ENCODE measurements around the gene NPW.
"Not testable (repeated sequence)": the region's sequence is repeated elsewhere in the genome, so short reads cannot be mapped to it uniquely, and the experiment has no call there.

NPW gene

DNA sequence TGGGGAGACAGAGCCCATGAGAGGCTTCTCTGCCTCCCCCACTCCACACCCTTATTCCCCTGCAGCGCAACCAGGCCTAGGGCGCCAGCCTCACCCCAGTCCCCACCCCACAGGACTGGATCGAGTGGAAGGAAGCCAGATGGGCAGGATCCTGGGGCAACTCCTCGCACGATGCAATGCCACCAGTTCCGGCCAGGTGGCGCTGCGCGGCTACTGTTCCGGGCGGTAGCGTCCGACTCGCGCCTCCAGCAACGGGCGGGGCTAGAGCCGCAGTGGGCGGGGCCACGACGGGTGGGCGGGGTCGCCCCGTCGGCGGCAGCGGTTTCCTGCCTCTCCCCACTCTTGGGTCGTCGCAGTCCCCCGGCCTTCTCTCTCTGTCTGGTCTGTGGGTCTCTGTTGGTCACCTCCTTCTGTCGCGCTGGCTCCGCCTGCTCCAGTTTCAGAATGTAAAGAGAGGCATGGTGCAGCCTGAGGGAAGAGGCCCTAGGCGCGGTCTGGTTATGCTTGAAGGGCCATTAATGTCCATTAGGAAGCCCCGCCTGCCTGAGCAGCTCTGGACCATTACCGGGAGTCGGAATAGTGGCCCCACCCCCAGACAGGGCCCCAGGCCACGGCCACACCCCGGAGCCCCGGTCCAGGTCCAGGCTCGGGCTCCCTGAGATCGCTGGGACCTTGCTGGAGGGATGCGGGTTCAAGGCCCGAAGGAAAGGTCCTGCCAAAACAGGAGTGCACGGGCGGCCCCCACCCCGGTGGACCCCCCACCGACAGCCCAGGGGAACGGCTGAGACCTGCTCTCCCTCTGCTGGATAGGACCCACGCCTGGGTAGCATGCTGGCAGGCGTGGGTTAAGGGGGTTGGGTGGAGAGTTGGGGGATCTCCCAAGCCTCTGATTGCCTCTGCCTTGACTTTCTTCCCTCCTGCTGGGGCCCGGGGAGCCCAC lies 3.8 kb downstream of the NPW start:
- peak; percentile 70 for DNase-seq

DNA sequence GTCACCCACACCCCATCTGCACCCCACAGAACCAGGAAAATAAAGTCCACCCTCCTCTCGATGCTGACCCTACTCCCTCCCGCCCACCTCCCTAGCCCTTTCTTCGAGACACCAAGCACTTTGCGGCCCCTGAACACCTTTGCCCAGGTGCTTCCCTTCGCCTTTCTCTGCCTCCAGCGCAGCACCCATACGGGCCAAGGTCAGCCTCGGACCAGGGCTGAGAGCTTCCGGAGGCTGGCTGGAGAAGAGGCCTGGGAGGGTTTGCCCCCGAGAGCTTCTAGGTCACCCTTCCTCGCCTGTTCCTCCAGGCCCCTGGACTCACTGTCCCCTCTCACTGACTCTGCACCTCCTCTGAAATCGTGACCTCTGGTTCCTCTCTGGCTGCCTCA lies 4.4 kb downstream of the NPW start:
- DNase-seq = no peak

DNA sequence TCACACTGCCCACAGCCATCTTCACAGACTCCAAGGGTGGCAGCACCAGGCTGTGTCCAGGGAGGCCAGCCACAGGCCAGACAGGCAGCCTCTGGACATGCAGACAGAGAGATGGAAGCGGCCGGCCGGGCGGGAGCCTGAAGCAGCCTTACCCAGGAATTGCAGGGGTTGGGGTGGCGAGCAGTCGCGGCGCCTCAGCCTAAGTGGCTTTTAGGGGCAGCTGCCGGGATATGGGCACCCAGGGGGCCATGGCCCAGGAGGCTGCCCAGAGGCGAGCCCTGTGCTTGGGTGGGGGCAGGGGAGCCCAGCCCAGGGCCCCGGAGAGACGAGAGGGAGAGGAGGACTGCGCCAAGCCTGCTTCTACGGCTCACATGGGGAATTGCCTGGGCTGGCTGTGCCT lies 5.7 kb downstream of the NPW start:
- no peak for DNase-seq

DNA sequence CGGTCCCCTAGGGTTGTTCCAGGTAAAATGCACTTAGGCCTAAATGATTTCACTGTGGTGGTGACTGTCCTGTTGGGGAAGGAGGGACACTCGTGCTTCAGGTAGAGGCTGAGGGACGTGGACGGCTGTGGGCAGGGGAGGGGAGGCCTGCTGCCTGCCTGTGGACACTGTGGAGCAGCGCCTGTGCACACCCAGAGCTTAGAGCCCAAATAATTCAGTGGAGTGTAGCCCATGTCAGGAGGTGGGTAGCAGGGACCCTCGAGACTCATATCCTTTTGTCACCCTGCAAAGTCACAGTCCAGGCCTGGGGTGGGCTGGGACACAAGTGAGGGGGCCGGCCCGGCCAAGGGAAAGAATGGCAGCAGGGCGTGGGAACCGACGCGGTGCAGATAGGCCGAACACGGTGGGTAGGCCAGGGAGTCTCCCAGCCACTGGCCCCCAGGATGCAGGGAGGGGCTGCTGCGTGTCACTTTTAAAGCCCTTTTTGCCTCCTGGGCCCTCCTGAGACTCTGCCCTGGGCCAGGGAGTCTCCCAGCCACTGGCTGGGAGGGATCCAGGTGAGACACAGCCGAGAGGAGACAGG lies 6.4 kb downstream of the NPW start:
- no peak for DNase-seq

DNA sequence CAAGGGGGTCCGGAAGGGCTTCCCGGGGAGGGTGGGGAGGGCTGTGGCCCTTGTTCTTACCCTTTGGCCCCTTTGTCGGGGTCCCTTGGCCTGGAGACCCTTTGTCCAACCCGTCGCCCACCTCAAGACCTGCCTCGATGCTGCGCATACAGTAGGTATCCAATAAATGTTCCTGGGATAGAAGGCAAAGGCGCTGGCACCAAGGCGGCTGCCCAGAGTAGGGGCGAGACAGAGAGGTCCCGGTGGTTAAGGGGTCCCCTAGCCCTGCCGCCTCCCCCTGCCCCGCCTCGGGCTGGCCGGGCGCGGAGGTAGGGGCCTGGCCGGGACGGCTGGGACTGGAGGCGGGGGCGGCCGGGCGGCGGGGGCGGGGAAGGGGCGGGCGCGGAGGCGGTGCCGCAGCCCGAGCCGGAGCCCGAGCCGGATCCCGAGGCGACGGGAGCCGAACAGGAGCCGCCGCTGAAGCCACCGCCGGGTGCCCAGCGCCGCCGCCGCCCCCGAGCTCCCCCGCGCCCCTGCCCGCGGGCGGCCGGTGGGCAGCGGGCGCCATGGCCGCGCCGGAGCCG lies 7.0 kb downstream of the NPW start, which contains the start of gene NHERF2:
Gene NHERF2, plus strand, starts transcription at position 442 of the 563 bp plus-strand sequence. Its CDS starts 104 bp downstream, at position 546.
- DNase-seq = no peak

DNA sequence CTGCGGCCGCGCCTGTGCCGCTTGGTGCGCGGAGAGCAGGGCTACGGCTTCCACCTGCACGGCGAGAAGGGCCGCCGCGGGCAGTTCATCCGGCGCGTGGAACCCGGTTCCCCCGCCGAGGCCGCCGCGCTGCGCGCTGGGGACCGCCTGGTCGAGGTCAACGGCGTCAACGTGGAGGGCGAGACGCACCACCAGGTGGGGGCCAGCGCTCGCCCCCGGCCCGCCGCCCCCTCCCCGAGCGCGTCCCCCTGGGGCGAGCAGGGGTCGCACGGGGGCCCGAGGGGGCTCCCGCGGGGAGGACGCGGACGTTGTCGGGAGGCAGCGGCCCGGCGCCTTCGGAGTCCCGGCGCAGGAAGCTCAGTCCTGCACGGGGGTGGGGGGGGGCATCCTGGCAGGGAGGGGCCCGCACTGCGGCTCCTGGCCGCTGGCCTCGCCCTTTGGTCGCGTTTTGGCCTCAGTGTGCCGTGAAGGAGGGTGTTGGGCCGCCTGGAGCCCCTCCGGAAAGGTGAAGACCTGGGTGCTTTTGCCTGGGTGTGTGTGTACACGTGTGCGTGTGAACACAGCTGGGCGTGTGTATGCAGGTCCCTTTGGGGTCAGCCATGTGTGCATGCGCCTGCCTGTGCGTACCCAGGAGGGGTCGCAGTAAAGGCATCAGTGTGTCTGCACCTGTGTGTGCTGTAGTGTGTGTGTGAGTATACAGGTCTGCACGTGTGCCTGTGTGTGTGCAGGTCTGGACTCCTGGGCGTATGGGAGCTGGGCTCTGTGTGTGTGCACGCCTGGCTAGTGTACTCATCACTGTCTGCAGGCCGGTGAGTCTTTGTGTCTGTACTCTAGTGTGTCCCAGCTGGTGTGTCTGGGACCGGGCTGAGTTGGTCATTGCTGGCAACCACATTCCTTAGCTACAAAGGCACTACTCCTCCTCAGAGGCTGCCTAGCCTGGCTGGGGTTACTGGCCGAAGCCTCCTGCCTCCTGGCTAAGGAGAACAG lies 7.7 kb downstream of the NPW start:
- DNase-seq = no peak

DNA sequence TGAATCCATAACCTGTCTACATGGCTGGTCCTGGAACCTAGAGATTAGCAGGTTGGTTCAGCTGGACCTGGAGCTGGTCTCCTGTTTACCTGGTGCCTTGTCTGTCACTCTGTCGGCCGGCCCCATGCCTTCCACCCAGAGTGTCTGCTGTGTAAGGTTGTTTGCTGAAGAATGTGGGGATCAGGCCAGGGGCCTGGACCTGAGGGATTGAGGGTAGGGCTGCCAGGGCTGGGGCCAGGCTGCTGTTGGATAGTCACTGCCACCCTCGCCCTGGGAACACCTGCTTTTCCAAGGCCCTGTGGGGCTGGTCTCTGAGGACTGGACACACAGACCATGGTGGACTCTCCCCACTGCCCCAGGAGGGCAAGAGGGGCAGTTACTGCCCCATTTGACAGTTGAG lies 8.6 kb downstream of the NPW start:
- DNase-seq = no peak

DNA sequence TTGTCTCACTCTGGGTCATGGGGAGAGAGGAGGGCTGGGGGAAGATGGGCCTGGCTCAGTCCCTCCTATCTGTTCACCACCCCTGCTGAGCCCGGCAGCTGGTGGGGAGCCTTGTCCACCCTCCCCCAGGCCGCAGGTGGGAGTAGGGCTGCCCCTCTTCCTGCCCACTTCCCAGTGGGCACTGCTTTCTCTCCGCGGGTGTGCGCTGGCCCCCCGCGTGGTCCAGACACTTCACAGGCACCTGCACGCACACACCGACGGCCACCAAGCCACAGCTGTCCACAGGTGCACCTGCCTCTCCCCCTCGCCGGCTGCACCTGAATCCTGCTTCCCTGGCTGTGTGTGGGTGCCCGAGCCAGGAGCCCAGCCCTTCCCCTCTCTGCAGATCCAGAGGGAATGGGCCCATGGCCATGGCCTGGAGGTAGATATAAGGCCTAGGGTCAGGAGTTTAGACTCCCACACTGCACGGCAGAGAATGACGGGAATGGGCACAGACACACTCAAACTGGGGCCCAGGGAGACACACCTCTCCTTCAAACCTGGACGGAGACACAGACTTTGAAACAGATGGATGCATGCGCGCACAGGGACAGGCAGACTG lies 9.1 kb downstream of the NPW start:
- DNase-seq = no peak

DNA sequence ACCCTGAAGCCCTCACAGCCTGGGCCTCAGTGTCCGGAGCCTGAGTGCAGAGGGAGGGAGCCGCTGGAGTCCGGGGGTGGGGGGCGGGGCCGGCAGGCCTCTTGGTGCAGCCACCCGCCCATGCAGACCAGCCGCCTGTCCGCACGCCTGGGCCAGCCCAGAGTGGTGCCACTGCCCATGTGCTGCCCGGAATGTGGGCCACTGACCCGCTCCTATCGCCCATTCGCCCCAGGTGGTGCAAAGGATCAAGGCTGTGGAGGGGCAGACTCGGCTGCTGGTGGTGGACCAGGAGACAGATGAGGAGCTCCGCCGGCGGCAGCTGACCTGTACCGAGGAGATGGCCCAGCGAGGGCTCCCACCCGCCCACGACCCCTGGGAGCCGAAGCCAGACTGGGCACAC lies 9.8 kb downstream of the NPW start:
- DNase-seq = no peak

DNA sequence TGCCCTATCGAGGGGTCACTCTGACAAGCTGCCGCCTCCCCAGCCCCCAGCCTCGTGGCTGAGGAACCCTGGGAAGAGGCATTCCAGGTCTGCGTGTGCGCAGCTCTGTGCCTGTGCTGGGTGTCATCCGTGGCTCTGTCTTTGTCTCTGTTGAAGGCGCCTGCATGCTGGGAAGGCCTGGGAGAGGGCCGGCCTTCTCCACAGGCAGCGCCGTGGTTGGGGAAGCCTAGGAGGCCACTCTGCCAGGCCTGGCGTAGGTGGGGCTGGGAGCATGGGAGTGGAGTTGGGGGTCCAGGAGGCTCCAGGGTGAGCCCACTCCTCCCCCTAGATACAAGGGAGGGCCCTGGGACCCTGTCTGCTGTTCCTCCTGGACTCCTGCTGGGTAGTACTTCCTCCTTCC lies 10.5 kb downstream of the NPW start:
- DNase-seq = no peak

DNA sequence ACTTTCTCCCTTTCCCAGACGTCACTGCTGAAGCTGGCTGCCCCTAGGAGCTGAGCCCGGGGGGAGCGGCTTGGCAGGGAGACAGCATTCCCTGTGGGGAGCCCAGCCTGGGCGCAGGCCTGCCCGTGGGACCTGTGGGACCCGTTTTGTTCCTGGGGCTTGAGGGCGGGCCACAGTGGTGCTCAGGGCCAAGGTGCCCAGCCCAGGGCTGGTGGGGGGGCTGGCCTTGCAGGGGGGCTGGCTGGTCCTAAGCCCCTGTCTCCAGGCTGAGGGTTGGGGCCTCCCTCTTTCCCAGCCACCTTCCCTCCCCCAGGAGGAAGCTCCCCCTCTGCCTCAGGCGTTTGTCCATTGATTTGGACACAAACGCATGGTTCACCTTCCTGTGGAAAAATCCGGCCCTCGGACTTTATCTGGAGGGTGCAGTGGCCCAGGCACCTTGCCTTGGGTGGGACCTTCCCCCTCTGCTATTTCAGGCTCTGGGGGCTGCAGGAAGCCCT lies 11.5 kb downstream of the NPW start:
- no peak for DNase-seq

DNA sequence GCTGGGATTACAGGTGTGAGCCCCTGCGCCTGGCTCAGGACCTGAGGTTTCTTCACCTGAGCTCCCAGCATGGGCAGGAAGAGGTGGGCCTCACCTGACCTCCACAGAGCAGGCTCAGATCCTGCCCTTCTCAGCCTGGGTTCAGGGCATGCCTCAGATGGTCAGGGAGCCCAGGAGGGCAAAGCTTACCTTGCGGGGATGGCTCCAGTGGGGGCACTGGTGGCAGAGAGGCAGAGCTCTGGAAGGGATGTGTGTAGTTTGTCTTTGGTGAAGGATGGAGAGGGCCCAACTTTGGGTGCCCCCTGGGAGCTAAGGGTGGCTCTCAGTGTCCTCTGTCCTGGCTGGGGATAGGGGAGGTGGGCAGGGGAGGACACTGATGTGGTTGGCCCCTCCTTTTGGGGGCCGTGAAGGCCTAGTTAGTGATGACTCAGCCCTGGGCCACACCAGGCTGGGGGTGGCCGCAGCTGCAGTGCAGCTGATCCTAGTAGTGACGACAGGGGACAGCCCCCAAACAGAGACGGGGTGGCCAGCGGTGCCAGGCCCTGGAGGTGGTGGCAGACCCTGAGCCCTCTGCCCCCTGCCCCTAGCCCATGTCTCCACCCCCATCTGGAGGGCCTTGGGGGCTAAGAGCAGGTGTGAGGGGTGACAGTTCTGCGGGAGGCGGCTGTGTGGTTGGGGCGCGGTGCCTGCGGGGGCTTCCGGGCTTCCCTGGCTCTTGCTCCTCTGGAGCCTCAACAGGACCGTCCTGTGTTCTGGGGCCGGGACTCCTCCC lies 12.9 kb downstream of the NPW start:
- DNase-seq = no peak

DNA sequence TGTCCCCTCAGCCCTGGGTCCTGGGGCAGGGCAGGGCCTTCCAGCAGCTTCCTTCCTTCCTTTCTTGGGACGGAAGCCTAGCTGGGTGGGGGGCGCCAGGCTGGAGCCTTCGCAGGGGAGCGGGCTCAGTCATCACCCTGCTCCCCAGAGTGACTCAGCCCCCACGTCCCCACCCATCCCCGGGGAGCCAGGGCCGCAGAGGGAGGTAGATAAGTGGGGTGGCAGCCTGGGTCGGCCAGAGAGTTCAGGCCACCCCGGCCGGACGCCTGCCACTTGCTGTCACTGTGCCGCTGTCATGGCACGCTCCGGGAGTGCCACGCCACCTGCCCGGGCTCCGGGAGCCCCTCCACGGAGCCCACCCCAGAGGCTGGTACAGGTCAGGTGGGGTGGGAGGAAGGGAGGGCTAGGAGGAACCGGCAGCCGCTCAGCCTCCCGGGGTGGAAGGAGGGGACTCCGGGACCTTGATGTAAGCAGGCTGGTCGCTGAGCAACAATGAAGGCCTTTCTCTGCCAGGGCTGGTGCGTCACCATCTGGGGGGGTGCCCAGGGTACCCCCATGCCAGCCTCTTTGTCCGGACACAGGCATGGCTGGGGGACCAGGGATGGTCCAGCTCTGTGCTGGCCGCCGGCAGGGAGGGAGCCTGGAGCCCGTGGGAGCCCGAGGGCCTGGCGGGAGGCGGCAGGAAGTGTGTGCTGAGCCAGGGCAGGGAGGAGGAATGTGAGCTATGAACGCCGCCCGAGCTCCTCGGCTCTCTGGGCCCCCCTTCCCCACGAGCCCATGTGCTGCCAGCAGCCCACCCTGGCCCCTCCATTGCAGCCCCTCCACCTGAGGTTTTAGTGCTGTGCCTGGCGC lies 13.7 kb downstream of the NPW start:
- DNase-seq = no peak

DNA sequence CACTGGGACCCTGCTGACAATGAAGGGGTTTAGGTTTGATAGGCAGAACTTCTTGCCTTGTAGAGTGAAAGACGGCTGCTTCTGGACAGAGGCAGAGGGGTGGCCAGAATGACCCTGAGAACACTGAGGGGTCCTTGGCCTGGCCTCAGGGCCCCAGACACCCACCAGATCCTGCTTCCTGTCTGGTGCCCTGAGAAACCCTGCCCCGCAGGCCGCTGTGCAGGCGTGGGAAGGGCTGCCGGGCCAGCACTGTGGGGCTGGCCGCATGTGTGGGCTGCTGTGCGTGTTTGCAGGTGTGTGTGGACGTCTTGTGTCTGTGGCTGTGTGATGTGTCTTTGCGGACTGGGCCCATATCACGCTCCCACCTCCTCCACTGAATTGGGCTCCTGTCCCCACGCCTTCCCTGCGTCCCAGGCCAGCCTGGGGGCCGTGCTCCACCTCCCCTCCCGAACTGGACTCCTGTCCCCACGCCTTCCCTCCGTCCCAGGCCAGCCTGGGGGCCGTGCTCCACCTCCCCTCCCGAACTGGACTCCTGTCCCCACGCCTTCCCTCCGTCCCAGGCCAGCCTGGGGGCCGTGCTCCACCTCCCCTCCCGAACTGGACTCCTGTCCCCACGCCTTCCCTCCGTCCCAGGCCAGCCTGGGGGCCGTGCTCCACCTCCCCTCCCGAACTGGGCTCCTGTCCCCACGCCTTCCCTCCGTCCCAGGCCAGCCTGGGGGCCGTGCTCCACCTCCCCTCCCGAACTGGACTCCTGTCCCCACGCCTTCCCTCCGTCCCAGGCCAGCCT lies 14.5 kb downstream of the NPW start:
- not testable (repeated sequence) for DNase-seq

DNA sequence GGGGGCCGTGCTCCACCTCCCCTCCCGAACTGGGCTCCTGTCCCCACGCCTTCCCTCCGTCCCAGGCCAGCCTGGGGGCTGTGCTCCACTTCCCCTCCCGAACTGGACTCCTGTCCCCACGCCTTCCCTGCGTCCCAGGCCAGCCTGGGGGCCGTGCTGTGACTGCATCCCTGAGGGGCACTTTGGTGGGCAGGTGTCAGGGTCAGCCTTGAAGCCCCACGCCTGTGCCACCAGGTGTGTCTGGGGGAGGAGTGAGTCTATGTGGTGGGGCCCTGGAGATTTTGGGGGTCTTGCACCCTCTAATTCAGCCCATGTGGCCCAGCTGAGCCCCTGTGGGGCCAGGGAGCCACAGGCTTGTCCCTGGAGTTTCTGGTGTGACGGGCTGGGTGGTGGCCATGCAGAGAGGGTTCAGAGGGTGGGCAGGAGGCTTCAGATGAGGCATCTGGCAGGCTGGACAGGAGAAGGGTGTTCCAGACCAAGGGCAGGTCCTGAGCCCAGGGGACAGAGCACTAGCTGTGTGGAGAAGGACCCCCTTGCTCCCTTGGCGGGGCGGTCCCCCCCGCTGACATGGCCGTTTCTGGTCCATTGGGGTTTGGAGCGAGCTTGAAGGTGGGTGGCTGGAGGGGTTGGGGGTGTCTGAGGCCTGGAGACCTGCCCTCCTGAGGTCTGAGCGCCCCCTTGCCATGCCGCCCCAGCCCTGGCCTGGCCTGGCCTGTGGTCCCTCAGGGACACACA lies 15.3 kb downstream of the NPW start:
- no peak for DNase-seq

DNA sequence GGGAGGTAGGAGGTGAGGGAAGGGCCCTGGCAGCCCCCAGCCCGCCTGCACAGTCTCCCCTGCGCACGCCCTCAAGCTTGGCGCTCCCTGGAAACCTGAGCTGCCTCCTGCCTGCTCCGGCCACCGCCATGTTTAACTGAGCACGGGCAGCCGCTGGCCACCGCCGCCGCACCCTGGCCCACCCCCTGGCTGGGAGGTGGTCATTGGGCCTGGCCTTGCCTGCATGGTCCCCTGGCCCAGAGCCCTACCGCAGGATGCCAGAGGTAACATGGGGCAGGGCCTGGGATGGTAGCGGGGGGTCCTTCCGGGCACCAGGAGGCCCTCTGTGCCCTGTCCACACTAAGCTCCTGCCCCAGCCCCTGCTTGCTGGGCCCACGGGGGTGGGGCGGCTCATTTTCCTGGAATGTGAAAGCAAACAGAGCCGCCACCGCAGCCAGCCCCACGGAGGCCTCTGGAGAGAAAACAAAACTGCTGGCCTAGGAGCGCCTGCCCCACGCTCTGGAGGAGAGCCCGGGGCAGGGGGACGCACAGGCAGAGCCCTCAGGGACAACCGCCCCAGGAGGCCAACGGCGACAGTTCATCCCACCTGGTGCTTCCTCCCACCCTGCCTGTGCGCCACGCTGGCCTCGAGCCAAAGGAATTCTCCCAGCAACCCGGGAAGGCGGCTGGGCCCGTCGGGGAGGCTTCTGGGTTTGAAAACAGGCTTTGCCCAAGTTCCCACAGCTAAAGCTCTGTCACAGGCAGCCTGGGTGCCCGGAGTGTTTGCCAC lies 16.0 kb downstream of the NPW start:
- no peak for DNase-seq

DNA sequence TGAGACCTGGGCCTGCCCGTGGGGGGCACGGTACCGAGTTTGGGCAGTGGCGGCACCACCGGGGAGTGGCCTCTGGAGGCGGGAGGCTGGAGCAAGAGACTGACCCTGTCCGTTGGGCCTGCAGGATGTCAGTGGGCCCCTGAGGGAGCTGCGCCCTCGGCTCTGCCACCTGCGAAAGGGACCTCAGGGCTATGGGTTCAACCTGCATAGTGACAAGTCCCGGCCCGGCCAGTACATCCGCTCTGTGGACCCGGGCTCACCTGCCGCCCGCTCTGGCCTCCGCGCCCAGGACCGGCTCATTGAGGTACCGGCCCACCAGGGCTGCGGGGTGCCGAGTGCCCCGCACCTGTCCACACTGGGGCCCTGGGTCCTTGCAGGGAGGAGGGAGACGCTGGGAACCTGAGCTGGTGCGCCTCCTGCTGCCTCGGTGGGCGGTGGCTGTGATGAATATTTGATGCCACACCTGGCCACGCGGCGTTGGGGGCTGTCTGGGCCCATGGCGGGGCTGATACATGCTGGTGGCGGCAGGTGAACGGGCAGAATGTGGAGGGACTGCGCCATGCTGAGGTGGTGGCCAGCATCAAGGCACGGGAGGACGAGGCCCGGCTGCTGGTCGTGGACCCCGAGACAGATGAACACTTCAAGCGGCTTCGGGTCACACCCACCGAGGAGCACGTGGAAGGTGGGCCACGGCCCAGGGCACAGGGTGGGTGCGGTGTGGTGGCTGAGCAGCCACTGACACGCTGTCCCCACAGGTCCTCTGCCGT lies 16.8 kb downstream of the NPW start:
- no peak for DNase-seq
